ENCODE measurements around the gene SLC30A5.

GRCh38 chr5:69046375-69046957 is 47.3 kb upstream of the SLC30A5 start:
- TF ChIP-seq YY1 (IDR thresholded peaks at IDR 0.05; ENCODE audit: extremely low read depth, insufficient replicate concordance, low read depth, low read length) (no peak), ELF1 (IDR thresholded peaks at IDR 0.05; ENCODE audit: borderline replicate concordance, low read depth) (no peak), REST (IDR thresholded peaks at IDR 0.05; ENCODE audit: low read depth) (no peak), POLR2A (IDR thresholded peaks at IDR 0.05; ENCODE audit: borderline replicate concordance, extremely low read depth, insufficient read depth, insufficient read length) (no peak), EZH2 (IDR thresholded peaks at IDR 0.05) (no peak), MAX (IDR thresholded peaks at IDR 0.05) (no peak), SIN3A (IDR thresholded peaks at IDR 0.05; ENCODE audit: low read depth) (no peak), FOSL1 (IDR thresholded peaks at IDR 0.05; ENCODE audit: low read depth) (no peak), ZNF274 (IDR thresholded peaks at IDR 0.05; ENCODE audit: low read depth, low read length) (no peak)
- TF ChIP-seq, protein P1, sequence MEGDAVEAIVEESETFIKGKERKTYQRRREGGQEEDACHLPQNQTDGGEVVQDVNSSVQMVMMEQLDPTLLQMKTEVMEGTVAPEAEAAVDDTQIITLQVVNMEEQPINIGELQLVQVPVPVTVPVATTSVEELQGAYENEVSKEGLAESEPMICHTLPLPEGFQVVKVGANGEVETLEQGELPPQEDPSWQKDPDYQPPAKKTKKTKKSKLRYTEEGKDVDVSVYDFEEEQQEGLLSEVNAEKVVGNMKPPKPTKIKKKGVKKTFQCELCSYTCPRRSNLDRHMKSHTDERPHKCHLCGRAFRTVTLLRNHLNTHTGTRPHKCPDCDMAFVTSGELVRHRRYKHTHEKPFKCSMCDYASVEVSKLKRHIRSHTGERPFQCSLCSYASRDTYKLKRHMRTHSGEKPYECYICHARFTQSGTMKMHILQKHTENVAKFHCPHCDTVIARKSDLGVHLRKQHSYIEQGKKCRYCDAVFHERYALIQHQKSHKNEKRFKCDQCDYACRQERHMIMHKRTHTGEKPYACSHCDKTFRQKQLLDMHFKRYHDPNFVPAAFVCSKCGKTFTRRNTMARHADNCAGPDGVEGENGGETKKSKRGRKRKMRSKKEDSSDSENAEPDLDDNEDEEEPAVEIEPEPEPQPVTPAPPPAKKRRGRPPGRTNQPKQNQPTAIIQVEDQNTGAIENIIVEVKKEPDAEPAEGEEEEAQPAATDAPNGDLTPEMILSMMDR (IDR thresholded peaks at IDR 0.05 in 2 of 3, conservative IDR thresholded peaks at IDR 0.05 in 1 of 3; ENCODE audit: borderline replicate concordance in 1 of 3, insufficient read depth in 1 of 3, low read depth in 2 of 3, low read length in 2 of 3): no peak
